Stimulated activated CD8-positive, alpha-beta memory T cell treated with anti-CD3 and anti-CD28 coated beads, Interleukin-7, amount 100 ng/mL, for 24 hours (primary cell): ENCODE data around the gene ADAMTSL4.
"Not testable (repeated sequence)": the region's sequence is repeated elsewhere in the genome, so short reads cannot be mapped to it uniquely, and the experiment has no call there.

Experiments
- DNase-seq: peaks from one replicate; pipeline ENCODE4 v3.0.0-alpha.2; 2020; ENCODE audit warnings: low read depth

ADAMTSL4 gene

GRCh38 chr1:150582371-150582770 lies 33.2 kb downstream of the ADAMTSL4 start:
- no peak for DNase-seq

- DNase-seq, result no peak
Observed at GRCh38 chr1:150596095-150596892, 47.1 kb downstream of the ADAMTSL4 start.

DNA sequence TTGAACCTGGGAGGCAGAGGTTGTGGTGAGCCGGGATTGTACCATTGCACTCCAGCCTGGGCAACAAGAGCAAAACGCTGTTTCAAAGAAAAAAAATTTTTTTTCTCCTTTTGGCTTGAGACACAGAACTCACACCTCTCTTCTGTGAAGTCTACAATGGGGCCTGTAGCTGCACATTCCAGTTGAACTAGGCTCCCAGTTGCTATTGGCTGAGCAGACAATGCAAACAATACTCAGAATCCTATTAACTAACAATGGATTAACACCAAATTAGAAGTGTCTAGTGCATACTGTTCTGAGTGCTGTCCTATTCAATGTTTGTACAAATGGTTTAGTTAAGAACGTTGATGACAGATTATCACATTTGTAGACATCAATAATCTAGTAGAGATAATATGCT lies 47.8 kb downstream of the ADAMTSL4 start:
- no peak for DNase-seq

DNA sequence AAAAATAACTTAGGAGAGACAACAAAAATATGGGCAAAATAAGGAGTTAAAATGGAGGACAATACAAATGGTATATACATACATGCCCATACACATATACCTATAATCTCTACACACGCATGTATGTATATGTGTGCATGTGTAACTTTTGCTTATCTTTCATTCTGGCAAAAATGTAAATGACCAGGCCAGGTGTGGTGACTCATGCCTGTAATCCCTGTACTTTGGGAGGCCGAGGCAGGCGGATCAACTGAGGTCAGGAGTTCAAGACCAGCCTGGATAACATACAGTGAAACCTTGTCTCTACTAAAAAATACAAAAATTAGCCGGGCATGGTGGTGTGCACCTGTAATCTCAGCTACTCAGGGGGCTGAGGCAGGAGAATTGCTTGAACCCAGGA lies 49.1 kb downstream of the ADAMTSL4 start:
- not testable (repeated sequence) for DNase-seq

- DNase-seq, result no peak
Observed at GRCh38 chr1:150601540-150601939, 52.3 kb downstream of the ADAMTSL4 start.

DNA sequence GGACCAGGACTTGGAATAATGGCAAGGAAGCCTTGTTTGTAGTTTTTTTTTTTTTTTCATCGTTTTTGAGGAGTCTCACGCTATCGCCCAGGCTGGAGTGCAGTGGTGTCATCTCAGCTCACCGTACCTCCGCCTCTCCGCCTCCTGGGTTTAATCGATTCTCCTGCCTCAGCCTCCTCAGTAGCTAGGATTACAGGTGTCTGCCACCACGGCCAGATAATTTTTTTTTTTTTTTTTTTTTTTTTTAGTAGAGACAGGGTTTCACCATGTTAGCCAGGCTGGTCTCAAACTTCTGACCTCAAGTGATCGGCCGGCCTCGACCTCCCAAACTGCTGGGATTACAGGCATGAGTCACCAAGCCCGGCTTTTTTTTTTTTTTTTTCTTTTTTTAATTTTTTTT lies 53.2 kb downstream of the ADAMTSL4 start:
- not testable (repeated sequence) for DNase-seq

DNA sequence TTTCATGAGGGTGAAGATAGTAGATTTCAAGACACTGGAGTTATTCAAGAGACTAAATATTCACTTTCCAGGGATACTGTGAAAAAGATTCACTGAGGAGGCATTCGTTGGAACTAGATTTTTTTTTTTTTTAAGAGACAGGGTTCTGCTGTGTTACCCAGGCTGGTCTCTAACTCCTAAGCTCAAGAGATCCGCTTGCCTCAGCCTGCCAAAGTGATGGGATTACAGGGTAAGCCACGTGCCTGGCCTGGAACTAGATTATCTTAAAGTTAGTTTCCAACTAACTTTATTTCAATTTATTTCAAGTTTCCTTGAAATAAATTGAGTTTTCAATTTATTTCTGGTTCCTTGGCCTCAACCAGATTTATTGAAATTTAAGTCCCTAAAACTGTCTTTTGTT lies 54.5 kb downstream of the ADAMTSL4 start:
- no peak for DNase-seq

- no peak for DNase-seq
Observed at GRCh38 chr1:150604226-150604588, 55.0 kb downstream of the ADAMTSL4 start.

DNA sequence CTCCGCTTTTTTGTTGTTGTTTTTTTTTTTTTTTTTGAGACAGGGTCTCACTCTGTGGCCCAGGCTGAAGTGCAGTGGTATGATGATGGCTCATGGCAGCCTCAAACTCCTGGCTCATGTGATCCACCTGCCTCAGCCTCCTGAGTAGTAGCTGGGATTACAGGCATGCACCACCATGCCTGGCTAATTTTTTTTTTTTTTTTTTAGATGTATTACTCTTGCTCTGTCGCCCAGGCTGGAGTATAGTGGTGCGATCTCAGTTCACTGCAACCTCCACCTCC lies 56.2 kb downstream of the ADAMTSL4 start:
- not testable (repeated sequence) for DNase-seq

GRCh38 chr1:150606463-150607142 lies 57.4 kb downstream of the ADAMTSL4 start:
- no peak for DNase-seq

DNA sequence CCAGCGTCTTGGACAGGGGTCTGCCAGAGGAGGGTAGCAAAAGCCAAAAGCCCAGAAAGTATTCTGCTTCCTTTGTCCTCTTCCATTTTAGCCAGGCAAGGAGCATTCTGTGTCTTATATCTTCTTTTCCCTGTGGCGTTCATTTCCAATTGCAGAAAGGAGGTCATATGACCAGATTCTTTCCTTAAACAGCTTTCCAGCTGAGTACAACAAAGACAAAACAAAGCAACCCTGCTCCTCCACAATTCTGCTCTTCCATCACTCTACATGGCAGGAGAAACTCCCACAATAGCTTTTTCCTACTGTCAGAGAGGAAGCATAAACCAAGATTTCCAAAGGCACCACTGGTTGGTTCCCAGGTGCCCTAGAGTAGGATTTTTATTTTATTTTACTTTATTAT lies 60.5 kb downstream of the ADAMTSL4 start:
- no peak for DNase-seq
